HG03439 (cell line): ENCODE data around the gene NCR3LG1.

ENCODE experiments used
- ATAC-seq: cut with Tn5 transposase; IDR thresholded peaks from one replicate; pipeline ENCODE4 v1.9.1; 2021; ENCODE audit warnings: mild to moderate bottlenecking, moderate library complexity; ENCODE audit not compliant: unreplicated experiment

The NCR3LG1 gene

DNA sequence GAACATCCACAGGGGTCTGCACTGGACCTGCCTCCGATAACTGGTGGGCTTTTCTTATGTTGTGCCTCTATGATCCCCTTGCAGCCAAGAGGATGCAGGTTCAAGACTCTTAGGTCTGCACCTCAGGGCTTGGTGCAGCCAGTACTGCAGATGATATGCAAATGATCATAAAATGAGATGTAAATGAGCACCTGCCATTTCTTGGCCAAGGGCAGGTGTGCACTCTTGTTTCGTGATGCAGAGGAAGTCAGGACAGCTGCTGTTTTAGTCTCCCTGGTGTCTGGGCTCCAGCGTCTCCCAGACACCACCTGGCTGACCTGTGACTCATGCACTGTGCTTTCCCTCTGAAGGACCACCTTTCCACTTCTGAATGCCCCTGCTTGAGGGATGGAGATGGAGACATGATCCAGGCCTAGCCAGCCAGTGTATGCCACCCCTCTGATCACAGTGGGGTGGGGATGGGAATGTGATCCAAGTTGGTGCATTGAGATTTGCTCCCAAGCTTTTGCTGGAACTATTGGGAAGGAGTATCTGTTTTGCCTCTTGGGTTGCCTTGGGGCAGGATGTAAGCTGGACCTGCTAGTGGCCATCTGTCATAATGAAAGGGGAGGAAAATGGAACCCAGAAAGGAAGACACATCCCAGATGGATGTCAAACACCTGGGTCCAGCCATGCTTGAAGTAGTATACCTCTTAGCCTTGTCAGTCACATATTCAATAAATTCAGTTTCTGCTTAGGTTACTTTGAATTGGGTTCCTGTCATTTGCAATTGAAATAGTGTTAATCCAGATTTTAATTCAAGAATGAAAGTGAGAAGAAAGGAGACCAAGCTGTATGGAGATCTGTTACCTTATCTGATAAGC is 40.1 kb downstream of the NCR3LG1 start:
- no peak for ATAC-seq

- no peak for ATAC-seq
Observed at GRCh38 chr11:17392872-17393271, 41.3 kb downstream of the NCR3LG1 start.

GRCh38 chr11:17393472-17393871 is 41.9 kb downstream of the NCR3LG1 start:
- no peak for ATAC-seq

GRCh38 chr11:17394743-17395390 is 43.3 kb downstream of the NCR3LG1 start:
- no peak for ATAC-seq

DNA sequence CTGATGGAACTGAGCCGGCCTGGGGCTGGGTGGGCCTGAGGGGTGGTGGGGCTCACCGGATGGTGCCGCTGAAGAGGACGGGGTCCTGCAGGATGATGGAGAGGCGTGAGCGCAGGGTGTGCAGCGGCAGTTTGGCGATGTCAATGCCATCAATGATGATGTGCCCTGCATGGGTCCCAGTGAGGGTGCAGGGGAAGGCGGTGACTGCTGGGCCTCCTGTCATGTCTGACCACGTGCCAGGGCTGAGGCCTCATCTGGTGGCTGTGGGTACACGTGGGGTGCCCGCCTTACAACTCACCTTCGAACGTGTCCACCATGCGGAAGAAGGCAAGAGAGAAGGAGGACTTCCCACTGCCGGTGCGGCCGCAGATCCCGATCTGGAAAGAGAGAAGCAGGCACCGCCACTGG is 44.0 kb downstream of the NCR3LG1 start:
- no peak for ATAC-seq

DNA sequence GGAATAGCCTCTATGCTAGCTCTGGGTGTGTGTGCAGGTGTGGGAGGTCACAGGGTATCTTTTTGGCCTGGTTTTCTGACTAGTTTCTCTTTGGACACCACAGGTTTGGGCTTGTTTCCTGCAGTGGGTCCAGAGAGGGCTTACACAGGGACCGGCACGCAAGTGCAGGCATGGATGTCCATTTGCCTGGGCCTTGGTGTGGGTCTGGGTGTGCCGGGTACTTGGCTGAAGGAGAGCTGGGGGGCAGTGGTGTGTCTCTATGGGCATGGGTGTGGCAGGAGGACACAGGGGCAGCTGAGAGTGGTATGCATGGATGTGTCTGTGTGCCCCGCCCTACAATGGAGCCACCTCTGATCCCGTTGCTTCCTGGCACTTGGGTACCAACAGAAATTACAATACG is 44.4 kb downstream of the NCR3LG1 start:
- no peak for ATAC-seq

DNA sequence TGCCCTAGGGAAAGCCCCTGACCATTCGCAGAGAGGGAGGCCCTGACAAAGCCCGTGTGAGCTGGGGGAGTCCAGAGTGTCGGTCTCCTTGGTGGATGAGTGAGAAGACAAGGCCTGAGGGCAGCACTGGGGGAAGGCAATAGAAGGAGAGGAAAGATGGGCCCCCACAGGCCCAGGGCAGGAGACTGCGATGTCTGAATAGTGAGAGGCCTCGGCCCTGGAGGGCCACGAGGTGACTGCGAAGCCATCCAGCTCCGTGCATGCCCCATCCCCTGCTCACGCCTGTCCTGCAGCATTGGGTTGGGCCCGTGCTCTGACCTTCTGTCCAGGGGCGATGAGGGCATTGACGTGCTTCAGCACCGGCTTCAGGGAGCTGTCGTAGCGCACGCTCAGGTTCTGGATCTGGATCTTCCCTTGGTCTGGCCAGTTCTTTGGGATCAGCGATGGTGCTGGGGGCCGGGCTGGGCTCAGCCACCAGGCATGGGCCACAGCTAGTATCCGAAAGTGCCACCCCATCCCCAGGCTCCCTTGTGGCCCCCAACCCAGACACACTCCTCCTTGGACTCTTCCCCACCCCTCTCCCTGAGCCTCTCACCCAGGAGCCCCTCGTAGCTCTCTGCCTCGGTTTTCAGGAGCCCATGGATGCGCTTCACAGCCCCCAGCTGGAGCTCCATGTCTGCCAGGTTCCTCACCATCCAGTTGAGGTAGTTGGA is 45.2 kb downstream of the NCR3LG1 start:
- ATAC-seq: no peak

GRCh38 chr11:17397311-17398002 is 45.9 kb downstream of the NCR3LG1 start:
- ATAC-seq: no peak

DNA sequence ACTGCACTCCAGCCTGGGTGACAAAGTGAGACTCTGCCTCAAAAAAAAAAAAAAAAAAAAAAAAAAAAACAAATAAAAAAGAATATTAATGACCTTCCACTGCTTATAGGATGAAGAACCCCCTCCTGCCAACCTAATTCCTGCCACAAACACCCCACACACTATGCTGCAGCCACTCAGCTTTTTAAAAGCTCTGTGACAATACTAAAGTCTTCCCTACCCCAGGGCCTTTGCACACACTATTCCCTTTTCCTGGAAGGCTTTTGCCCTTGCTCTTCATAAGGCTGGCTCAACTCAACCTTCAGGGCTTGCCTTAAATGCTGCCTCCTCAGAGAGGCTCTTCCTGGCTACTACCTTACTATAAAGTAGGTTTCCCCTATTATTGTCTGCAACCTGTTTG is 47.6 kb downstream of the NCR3LG1 start:
- ATAC-seq: no peak

GRCh38 chr11:17400048-17400775 is 48.6 kb downstream of the NCR3LG1 start:
- ATAC-seq: peak; percentile 61

GRCh38 chr11:17401316-17401715 is 49.7 kb downstream of the NCR3LG1 start:
- no peak for ATAC-seq

- ATAC-seq: no peak
Observed at GRCh38 chr11:17401841-17402240, 50.2 kb downstream of the NCR3LG1 start.

DNA sequence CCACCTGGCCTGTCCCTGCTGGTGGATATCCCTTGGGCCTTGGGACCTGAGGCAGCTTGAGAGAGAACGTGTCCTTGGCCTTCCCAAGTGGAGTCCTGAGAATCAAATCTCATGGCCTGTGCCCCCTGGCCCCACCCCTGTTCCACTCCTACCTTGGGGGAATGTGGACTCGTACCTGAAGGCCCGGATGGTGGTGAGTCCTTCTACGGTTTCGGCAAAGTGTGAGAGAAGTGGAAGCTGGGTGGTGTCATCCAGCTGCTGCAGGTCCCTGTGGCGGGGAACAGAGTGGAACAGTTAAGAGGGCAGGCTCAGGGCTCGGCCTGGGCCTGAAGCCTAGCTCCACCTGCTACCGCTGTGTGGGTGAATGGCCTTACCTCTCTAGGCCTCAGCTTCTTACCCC is 50.9 kb downstream of the NCR3LG1 start:
- ATAC-seq: no peak

GRCh38 chr11:17403980-17404759 is 52.6 kb downstream of the NCR3LG1 start:
- ATAC-seq: no peak

DNA sequence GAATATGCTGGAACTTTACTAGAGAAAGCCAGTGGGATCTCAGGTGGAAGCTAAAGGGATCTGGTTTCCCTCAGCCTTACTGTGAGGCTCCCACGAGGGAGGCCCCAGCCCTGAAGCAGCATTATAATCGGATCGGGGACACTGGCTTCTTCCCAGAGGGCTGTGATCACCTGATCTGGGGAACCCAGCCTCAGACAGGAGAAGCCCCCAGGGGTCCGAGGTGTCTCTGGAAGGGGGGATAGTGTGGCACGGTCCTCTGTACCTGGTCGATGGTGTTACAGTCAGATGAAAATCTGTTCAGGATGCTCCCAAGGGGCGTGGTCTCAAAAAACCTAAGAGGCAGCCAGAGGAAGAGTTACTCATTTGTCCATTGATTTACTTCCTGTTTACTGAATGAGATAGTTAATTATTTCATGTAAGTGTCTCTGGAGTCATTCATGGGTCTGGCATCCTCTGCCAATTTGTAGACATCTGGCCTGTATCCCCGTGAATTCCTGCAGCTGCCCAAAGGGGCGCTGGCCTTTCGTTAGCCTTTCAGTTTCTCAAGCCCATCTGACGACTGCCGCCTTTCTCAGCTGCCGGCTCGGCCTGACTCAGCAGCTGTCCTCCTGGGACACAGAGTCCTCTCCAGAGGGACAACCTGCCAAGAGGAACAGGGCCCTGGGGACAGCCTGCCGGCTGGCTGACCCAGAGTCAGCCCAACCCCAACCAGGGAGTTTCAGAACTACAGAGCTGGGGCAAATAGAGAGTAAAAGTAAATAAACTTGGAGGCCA is 53.8 kb downstream of the NCR3LG1 start:
- no peak for ATAC-seq

GRCh38 chr11:17406082-17406817 is 54.6 kb downstream of the NCR3LG1 start:
- ATAC-seq: no peak

- no peak for ATAC-seq
Observed at GRCh38 chr11:17406818-17407149, 55.2 kb downstream of the NCR3LG1 start.

GRCh38 chr11:17407575-17407974 is 56.0 kb downstream of the NCR3LG1 start:
- ATAC-seq: no peak
